A204.1 (cell line): ENCODE measurements around the gene OSBP2.

Experiments used
- FAIRE-seq: peaks from 2 replicates; lab custom pipeline; 2012; peaks lifted over from hg19 to GRCh38; lab: Jason Lieb, UNC

Gene OSBP2

DNA sequence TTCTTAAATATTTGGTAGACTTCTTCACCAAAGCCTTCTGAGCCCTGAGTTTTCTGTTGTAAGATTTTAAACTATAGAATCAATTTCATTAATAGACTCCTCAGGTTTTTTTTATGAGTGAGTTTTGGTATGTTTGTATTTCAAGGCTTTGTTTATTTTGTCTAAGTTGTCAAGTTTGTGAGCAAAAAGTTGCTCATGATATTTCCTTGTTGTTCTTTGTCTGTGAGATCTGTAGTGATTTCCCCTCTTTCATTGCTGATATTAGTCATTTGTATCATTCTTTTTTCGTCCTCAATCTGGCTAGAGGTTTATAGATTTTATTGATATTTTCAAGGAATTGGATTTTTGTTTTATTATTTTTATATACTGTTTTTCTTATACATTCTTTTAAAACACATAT is 152.9 kb downstream of the OSBP2 start:
- peak; percentile 51 for FAIRE-seq

DNA sequence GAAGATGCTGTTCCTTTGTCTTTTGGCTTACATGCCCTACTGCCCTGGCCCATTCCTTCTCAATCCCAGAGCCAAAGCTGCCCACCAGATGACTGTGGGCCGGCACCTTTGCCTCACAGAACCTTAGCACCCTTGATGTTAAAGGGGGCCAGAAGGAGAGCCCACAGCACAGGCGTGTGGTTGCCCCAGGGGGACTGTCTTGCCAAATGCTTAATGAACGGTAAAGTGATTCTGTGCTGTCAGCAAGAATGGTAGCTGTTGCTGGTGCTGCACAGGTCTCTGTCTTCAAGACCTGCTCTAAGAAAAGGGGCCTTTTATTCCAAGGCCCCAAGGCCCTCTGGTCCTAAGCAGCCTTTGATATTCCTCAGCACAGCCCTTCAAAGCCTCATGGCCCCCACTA is 160.6 kb downstream of the OSBP2 start:
- FAIRE-seq = no peak

DNA sequence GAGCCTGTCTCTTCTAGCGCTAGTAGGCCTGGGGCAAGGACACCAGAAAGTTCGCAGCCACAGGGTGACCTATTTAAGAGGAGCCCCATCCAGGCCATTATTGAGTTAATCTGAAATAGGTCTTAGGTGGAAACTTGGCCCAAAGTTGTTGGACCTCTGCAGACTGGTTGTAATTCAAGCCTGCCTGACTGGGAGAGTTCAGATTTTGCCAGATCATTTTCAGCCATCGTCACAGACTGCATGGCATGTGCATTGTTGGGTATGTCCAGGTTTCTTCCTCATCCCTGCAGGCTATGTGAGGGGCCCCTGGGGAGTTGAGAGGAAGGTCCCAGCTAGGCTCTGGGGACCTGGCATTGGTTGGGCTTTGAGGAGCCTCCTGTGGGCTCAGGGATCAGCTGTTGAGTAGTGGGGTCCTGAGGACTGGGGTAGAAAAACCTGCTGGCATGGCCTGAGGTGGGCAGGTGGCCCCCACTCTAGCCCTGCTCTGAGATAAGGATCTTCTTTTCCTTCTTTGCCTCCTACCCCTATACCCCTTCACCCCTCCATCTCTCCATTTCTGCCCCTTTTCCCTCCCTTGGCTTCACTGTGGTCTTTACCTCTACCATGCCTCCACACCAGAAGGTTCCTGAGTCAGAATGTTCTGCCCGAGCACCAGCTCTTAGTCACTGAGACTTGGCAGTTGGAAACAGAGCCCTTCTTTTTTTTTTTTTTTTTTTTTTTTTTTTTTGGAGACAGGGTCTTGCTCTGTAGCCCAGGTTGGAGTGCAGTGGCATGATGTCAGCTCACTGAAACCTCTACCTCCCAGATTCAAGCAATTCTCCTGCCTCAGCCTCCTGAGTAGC is 161.2 kb downstream of the OSBP2 start:
- FAIRE-seq = no peak

DNA sequence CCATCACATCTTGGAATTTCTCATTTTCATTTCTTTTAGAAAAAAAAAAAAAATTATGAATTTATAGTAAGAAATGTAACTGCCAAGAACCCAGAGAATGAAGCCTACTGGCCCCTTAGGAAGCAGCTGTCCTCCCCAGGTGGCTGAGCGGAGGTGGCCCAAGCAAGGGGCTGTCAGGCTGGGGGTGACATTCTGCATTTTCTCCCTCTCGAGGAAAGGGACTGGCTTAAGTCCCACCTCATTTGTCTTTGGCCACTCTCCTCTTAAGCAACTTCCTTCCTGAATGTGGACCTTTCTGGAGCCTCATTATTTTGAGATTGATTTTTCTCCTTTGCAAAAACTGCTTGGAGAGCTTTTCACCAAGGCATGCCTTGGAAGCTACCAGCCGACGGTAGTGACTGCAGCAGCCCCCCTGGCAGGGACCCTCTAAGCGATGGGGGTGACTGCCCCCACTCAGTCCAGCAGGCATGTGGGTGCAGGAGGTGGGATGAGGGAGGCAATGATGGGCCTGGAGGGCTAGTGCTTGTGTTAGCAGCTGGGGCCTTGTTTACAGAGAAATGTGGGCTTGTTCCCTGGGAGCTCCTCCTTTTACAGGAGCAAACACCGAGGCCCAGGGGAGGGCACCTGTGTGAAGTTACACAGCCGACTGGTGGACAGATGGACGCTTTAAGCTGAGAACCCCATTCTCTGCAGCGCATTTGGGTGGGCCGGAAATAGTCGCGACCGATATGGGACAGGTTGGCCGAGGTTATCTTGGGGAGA is 162.2 kb downstream of the OSBP2 start:
- no peak for FAIRE-seq

DNA sequence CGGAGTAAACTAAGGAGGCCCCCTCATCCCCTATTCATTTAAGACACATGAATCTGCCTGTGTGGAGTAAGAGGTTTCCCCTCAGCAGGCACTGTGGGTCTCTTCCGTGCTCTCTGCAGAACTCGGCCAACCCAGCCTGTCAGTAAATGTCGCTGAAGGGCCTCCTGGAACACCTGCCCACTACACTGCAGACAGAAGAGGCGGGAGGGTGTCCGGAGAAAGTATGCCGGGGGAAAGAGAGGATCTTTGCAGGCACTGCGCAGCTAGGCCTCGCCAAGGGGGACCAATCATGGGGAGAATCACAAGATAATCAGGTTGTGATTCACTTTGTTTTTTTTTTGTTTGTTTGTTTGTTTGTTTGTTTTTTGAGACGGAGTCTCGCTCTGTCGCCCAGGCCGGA is 163.1 kb downstream of the OSBP2 start:
- FAIRE-seq = no peak

DNA sequence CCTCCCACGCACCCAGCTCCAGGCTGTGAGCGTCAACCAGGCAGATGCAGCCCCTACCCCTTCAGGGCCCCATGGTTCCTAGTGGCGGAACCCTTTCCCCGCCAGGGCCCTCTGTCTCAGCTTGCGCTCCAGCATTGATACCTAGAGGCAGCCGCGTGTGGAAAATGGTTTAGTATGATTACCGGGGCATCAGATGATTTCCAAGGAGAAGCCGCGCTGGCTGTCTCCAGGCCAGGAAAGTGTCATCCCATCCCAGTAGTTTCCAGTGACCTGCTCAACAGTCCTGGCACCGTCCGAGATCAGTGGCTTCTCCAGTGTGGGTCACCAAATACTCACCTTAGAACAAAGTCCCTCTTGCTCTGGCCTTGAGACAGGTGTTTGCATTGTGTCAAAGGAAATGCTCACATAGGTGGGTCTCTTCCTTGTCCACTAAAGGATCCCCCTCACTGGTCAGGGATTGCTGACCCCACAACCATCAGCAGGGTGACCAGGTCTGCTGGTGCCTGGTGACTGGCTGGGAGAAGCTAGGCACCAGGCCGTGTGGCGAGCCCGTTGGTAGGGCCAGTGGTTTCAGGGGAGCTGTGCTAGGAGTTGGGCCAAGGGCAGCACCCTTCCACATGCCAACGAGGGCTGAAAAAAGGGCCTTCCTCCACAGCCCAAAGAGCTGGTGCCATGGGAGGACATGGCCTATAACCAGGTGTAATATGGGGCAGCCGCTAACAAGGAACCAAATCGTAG is 164.5 kb downstream of the OSBP2 start:
- no peak for FAIRE-seq

DNA sequence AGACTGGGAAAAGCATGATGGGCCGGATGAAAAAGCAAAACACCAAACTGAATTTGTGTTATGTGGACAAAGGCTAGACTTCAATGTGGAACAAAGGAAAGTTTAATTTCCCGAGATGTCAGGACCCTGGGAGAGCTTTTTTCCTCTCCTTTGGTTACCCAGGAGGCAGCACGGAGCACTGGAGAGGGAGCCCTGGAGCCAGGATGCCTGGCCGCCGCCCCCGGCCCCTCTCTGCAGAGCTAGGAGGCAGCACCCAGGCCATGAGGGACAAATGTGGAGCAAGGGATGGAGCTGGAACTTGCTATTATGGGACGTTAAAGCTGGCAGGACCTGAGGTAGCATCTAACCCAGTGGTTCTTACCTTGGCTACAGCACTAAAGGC is 165.0 kb downstream of the OSBP2 start:
- no peak for FAIRE-seq

- FAIRE-seq = no peak
Measured at GRCh38 chr22:30860176-30861105, 165.8 kb downstream of the OSBP2 start.

GRCh38 chr22:30861131-30861530 is 166.5 kb downstream of the OSBP2 start:
- no peak for FAIRE-seq

DNA sequence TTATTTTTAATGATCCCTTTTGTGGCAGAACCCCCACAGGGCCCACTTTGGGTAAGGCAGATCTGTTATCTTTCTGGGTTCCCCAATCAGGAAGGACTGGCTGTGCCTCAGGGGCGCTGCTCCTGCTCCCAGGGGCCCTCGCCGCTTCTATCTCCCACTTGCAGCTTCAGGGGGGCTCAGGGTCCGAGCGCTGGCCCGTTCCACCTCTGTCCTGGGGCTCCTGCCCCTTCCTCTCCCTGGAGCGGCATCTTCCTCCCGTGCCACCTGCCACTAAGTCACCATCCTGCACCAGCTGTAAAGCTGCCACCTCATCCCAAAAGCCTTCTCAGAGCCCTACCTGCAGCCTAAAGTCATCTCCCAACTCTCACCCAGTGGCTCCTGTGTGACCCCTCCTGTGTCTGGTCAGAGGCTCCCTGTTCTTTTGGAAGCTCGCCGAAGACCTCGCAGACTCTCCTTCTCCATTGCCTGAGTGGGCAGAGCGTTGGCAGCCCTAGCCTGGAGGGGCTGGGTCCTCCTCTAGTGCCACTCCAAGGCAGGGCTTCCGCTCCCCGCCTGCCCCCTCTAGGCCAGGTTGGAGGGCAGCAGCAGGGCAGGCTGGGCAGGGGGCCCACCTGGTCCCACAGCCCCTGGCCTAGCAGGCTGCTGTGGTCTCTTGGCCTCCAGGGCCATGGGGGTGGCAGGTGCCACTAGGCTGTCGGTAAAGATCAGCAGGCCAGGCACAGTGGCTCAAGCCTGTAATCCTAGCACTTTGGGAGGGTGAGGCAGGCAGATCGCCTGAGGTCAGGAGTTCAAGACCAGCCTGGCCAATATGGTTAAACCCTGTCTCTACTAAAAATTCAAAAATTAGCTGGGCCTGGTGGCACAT is 167.2 kb downstream of the OSBP2 start:
- FAIRE-seq = no peak

DNA sequence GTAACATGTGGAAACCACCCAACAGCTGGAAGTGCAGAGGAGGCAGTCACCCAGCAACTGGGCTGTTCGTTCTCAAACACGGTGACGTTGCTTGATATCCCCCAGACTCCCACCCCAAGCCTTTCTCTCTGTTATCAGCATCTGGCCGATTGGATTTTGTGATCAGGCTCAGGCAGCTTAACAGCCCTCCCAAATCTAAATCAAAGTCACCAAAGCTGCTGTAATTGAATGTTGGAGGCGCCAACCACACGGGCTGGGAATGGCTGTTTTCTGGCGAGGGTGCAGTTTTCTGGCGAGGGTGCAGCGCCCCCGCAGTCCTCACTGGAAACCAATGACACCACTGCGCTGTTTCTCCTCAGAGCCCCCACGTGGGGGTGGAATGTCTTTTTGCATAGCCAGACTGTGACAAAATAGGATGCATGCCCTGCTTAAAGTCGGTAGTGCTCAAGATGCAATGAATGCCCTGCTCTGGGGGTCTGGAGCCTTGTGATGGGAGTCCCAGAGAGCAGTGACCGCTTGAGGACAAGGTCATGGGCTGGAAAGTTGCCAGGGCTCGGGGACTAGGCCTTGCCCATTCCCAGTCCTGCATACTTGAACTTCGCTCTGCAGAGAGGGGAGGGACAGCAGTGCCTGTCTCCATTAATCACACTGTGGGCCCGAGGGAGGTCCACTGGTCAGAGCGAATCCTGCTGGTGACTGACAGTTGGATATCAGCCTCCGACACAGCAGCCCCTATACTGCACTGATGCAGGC is 168.6 kb downstream of the OSBP2 start:
- FAIRE-seq = no peak

DNA sequence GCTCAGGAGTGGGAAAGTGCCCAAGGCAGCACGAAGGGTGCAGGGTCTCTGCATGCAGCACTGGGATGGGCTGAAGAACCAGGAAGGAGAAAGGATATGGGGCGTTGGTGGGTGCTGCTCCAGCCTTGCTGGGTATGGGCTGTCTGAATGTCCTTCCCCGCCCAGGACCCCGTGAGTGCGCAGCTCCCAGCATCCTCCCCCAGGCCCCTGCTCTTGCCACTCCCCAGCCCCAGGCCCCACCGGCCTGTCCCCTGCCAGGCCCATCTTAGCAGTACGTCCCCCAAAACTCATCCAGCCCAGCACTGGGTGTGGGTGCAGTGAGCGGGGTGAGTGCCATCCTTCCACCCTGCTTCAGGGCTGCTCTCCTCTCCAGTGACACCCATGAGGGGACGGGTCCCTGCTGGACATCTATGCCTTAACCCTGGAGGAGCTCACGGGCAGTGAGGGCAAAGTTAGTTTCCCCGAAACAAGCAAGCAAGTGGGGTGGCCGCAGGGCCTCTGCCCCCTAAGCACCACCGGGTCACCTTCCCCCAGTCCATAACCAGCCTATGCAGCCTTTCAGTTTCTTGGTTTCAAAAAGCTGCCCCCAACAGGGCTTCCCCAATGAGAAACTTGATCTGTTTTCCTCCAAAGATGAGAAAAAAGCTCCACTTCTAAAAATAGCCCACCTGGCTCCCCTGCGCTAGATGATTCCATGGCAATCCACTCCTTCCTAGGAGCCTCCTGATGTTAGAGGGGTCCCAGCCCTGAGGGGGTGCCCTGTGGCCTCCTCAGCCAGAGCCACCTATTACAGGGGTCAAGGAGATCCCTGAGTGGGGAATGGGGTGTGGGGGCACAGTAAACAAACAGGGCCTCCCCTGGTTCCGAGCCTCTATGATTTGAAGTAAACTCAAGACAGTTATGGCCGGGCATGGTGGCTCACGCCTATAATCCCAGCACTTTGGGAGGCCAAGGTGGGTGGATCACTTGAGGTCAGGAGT is 170.1 kb downstream of the OSBP2 start:
- FAIRE-seq = no peak

DNA sequence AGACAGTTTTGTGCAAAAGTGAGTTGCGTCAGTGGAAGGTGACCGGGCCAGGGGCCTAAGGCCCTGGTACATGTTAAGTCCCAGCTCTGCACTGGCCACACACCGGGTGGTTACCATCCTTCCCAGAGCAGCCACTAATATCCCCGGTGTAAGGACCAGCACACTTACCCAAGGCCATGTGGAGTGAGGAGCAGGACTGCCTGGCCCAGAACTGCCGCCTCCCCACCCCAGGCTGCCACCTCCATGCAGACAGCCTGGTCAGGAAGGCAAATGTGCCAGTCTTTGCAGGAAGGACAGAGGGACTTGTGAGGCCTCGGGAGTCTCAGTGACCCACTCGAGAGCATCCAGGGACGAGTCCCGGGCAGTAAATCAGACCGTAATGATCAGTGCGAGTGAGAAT is 171.0 kb downstream of the OSBP2 start:
- FAIRE-seq = no peak

DNA sequence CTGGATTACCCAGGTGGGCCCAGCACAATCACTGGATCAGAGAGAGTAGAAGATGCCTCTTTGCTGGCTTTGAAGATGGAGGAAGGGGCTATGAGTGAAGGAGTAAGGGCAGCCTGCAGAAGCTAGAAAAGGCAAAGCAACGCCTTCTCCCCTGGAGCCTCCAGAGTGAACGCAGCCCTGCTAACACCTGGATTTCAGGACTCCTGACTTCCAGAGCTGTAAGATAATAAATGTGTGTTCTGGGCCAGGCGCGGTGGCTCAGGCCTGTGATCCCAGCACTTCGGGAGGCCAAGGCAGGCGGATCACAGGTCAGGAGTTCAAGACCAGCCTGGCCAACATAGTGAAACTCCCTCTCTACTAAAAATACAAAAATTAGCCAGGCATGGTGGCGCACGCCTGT is 171.5 kb downstream of the OSBP2 start:
- no peak for FAIRE-seq

GRCh38 chr22:30866811-30867271 is 172.2 kb downstream of the OSBP2 start:
- FAIRE-seq = no peak

DNA sequence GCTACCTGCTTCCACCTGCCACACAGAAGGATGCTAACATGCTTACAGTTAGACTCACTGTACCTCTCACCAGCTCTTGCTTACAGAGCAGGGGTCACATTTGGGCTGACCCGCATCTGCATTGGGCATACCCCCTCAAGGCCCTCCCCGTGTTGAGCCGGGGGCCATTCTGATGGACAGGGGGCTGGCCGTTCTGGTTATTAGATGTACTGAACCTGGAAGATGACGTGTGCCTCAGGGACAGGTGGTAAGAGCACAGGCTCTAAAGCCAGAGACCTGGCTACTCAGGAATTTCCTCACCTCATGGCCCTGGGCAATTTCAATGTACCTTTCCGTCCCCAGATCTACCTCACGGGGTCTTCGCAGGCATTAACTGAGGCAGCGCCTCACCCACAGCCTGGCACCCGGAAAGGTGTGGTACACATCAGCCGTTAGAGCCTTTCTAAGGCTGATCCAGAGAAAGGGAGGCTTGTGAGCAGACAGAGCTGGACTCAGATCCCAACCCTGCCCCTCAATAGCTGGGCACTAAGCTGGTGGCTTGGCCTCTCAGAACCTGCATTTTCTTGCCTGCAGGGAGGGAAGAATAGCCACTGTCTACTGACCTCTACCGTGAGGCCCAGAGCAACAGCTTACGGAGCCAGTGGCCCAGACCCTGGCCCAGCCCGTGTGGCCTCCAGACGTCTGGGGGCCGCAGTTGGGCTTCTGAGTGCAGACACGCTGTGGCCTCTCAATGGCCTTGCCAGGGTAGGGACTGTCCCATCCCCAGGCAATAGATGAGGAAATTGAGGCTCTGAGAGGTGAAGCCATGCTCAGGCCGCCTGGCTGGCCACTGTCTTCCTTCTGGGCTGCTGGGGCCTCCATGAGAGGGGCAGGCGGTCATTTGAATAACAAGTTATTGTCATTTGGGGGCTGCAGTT is 173.3 kb downstream of the OSBP2 start:
- no peak for FAIRE-seq

DNA sequence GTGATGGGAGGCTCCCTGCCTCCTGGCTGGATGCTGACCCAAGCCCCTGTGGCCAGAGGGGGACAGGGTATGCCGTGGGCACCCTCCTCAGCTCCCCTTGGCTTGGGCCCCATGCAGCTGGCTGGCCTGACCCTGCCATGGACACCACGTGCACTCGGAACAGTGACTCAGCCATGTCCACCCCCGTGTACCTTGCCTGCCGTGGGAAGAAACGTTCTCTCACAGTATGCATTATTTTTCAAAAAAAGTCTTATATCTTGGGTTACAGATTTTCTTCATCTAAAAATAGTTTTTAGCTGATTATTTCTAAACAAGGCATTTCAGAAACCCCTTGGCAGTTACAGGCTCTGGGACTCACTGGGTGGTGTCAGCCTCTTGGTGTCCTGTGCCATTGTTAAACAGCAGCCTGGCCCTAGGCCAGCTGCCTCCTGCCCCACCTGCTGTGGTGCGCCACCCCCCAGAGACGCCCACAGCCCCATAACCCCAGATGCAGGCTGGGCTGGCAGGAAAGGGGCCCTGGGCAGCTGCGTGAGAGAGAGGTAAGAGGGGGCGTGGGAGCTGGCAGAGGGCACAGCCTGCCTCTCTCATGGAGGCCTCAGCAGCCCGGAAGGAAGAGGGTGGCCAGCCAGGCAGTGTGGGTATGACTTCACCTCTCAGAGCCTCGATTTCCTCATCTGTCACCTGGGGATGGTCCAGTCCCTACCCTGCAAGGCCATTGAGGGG is 174.2 kb downstream of the OSBP2 start:
- FAIRE-seq = no peak
